HG03342 (cell line): ENCODE results near the gene CEP290.

Source experiments
- ATAC-seq: cut with Tn5 transposase; IDR thresholded peaks from one replicate; pipeline ENCODE4 v1.9.1; 2021; ENCODE audit warnings: mild to moderate bottlenecking, moderate library complexity; ENCODE audit not compliant: unreplicated experiment

Gene CEP290, protein sequence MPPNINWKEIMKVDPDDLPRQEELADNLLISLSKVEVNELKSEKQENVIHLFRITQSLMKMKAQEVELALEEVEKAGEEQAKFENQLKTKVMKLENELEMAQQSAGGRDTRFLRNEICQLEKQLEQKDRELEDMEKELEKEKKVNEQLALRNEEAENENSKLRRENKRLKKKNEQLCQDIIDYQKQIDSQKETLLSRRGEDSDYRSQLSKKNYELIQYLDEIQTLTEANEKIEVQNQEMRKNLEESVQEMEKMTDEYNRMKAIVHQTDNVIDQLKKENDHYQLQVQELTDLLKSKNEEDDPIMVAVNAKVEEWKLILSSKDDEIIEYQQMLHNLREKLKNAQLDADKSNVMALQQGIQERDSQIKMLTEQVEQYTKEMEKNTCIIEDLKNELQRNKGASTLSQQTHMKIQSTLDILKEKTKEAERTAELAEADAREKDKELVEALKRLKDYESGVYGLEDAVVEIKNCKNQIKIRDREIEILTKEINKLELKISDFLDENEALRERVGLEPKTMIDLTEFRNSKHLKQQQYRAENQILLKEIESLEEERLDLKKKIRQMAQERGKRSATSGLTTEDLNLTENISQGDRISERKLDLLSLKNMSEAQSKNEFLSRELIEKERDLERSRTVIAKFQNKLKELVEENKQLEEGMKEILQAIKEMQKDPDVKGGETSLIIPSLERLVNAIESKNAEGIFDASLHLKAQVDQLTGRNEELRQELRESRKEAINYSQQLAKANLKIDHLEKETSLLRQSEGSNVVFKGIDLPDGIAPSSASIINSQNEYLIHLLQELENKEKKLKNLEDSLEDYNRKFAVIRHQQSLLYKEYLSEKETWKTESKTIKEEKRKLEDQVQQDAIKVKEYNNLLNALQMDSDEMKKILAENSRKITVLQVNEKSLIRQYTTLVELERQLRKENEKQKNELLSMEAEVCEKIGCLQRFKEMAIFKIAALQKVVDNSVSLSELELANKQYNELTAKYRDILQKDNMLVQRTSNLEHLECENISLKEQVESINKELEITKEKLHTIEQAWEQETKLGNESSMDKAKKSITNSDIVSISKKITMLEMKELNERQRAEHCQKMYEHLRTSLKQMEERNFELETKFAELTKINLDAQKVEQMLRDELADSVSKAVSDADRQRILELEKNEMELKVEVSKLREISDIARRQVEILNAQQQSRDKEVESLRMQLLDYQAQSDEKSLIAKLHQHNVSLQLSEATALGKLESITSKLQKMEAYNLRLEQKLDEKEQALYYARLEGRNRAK (N-terminal part only)

DNA sequence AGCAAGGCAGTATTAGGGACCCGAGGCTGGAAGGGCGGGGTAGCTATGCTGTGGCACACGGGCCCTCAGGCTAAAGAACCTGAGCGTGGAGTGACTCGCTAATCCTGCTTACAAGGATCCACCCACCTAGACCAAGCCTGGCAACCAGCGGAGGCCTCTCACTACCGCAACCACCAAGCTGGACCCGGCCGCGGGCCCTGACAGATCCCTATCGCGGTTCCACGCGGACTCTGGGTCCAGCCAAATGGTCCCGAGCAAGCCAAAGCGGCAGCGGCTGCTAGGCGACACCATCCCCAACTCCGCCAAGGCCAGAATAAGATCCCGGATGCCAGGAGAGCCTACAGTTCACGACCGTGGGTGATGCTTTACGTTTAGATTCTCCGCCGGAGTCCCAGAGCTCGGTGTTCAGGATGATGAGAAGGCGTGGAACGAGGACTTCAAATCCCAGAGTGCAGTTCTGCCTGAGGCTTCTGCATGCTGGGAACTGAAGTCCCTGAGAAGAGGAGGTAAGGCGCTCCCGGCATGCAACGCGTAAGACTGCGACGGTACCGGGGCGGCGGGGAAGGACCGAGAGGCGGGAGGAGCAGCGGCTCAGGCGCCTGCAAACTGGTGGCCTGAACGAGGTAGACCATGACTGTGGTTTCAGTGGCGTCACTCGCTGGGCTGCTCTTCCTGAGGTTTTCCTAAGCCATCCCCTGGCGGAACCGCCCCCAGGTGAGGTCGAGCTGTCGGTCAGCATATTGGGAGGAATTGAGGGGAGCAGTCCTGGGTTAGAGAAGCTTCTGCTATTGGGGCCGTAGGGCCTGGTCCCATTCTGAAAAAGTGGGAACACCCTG is at the start of gene CEP290, which contains the start of gene TMTC3:
TSS of gene CEP290 (minus strand) at position 315 of the 836 bp plus-strand sequence. CDS start 781 bp downstream, outside the sequence.
TSS of gene TMTC3 (plus strand) at position 534 of the 836 bp plus-strand sequence. CDS start 6,009 bp downstream, outside the sequence.
- ATAC-seq = peak; percentile 94

DNA sequence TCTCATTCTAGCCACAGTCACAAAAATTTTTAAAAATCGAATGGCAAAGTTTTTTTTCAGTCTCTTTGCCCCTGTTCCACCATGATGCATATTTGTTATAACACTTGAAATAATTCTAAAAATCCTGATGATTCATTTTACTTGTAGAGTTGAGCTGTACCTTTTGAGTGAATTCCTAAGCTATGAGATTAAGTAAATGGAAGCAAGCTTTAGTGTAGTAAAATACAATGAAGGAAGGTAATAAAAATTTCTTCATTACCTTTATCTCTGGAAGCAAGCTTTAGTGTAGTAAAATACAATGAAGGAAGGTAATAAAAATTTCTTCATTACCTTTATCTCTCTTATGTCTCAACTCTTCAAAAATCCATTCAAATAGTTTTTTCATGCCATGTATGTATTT is 46.3 kb upstream of the CEP290 start:
- ATAC-seq = no peak

DNA sequence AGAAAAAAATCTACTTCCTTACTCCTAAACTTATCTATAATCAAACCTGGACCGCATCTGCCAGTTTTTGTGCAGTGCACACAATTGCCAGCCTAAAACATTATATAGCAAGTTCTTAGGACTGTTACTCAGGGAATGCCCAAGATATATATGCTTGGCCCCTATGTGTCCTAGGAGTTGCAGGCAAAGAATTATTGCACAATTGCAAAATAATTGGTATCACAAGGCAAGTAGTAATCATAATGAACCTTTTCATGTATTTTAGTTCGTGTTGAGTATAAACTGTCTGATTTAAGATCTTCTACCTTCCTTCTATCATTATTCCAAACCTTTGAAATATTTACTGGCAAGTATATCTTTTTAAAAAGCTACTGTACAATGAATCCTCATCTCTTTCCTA is 45.7 kb upstream of the CEP290 start:
- ATAC-seq = no peak

DNA sequence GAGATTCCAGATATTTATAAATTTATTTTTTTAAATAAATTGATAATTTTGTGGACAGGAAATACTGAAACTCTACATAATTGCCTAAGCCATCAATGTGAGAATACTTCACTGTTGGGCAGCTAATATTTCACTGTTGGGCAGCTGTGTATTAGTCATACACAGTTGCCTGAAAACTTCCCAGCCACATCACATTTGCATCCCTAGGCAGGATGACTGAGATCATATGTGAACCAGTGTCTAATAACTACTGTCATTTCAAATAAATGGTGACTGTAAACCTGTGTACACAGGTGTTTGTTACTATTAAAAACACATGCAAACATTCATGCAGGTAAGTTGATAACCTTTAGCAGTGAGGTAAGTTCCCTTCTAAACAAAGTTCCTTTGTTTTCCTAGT is 44.1 kb upstream of the CEP290 start:
- ATAC-seq = peak; percentile 89

DNA sequence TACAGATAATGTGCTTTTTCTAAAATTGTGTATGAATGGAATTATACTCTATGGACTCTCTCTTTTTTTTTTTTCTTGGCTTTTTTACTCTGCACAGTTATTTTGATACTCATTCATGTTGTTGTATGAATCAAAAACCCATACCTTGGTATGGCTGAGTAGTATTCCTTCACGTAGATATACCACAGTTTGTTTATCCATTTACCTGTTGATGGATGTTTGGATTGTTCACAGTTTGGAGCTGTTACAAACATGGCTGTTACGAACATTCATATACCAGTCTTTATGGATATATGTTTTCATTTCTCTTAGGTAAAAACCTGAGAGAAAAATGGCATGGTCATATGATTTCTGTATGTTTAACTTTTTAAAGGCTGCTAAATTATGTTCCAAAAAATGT is 43.4 kb upstream of the CEP290 start:
- no peak for ATAC-seq

DNA sequence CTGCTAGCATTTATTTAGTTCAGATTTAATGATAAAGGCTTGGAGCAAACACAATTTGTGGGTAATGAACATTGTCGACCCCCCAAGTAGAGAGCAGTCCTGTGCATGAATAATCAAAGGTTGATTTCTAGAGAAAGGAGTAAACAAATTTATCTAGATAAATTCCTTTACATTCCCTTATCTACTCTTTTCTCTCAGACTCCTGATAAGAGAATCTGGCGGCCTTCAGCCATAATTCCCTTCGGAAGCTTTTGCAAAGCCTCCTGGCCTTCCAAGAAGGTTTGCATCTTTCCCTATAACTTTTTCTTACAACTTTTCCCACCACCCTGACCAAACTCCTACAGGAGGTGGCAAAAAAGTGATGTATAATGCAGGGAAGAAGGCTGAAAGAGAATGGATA is 42.3 kb upstream of the CEP290 start:
- ATAC-seq = no peak

DNA sequence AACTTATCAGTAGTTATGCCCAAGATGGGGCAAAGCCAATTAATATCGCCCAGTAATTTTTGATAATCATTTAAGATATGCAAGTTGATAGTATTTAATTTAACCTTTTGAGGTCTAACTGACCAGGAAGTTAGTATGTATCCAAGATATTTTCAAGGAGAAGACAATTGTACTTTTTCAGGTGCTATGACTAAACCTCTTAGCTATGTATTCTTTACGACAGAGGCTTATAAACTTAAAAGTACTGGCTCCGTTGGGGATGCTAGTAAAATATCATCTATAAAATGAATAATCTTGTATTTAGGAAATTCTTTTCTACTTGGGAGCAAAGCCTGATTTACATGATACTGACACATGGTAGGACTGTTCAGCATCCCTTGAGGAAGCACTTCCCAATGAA is 40.5 kb upstream of the CEP290 start:
- no peak for ATAC-seq

DNA sequence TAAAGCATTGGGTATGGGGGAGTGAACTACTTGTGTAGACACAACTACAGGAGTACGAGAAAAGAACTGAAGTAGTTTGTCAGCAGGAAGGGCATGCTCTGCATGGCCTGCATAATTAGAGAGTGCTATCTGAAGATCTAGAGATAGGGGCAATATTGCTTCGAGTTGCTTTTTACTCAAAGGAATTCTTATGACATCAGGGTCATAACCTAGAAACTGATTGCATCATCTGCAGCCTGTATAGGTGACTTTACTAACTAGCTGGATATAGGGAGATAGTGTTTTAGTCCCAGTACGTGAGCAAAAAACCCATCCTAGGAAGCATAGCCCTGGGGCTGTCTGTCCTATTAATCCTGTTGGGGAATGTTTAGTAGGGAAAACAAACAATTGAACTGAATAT is 40.0 kb upstream of the CEP290 start:
- no peak for ATAC-seq

DNA sequence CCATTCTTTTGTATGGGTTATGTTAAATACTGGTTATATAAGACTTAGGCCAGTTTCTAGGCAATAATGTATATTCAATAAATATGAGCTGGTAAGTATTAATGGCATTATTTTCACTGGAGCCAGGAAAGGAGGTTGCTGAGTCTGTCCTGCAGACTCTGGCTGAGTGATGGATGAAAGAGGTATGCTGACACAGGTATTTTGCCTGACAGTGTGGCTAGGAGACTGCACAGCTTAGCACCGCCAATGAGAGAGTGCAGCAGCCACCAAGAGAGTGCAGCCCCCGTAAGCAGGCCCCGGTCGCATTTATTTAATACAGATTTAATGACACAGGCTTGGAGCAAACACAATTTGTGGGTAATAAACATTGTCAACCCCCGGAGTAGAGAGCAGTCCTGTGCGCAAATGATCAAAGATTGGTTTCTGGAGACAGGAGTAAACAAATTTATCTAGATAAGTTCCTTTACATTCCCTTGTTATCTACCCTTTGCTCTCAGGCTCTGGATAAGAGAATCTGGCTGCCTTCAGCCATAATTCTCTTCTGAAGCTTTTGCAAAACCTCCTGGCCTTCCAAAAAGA is 37.6 kb upstream of the CEP290 start:
- no peak for ATAC-seq

DNA sequence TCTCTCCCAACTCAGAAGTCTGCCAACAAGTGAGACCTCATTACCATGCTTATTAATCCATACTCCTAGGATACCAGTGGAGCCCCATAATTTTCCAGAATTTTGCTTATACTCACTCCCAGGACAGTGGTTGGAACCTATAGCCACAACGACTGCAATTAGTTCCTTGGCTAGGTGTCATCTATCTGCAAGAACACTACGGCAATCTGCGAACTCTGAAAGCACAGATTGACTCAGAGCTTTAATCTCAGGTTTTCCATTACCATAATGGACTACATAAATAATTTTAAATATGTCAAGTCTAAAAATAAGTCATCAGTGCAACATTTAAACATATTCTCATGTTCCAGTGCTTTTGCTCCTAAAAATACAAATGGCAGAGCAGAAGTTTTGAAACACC is 33.7 kb upstream of the CEP290 start:
- ATAC-seq = no peak

DNA sequence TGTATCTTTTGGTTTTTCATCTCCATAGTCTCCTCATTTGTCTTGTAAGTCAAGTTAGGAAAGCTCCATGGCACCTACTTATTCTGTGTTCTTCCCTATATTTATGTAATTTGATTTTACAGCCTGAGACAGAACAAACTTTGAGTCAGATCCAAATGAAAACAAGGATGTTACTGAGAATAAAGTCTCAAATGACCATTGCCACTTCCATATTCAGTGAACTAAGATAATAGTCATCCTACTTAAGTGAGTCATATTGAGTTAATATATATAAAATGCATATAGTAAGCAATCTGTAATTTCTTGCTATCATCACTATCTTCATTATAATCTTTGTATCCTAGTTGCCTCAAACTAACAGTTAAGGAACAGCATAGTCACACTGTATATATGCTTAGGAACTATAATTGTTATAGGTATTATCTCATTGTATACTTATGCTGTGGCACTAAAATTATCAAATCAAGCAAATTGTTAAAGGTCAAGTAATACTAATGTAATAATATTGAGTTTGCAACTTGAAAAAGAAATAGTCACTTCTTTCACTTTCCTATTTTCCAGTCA is 31.0 kb upstream of the CEP290 start:
- ATAC-seq = no peak

DNA sequence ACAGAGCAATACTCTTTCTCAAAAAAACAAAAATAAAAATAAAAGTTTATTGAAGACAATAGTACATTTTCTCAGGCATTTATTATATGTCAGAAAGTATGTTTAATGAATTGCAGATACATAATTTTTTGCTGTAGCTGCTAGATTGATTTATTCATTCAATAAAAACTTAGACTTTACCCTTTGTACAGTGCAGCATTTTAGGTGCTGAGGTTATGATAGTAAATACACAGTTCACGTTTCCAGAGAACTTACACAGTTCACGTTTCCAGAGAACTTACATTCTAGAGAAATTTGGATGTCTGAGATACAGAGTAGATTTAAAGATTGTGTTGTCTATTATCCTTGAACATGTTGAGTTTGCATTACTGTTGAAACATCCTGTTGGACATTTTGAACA is 25.5 kb upstream of the CEP290 start:
- ATAC-seq = no peak

DNA sequence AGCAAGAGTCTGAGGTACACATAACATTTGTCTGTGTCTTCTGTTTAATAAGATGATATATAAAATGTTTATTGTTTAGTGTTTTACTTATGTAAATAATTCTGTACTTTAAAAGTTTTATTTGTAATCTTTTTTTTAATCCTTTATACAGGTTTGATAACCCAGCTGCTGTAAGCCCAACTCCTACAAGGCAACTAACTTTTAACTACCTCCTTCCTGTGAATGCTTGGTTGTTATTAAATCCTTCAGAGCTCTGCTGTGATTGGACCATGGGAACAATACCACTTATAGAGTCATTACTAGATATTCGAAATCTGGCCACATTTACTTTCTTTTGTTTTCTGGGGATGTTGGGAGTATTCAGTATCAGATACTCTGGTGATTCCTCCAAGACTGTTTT is 24.3 kb upstream of the CEP290 start:
- no peak for ATAC-seq

DNA sequence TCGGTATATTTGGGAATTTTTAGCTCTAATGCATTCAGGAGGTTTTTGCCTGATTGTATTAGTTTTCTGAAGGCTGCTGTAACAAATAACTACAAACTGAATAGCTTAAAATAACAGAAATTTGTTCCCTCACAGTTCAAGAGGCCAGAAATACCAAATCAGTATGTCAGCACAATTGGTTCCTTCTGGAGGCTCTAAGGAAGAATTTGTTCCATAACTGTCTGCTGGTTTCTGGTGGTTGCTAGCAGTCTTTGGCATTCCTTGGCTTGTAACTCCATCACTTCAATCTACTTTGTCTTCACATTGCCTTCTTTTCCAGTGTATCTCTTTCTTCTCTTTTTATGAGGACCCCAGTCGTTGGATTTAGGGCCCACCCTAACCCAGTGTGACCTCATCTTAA is 21.5 kb upstream of the CEP290 start:
- ATAC-seq = no peak

DNA sequence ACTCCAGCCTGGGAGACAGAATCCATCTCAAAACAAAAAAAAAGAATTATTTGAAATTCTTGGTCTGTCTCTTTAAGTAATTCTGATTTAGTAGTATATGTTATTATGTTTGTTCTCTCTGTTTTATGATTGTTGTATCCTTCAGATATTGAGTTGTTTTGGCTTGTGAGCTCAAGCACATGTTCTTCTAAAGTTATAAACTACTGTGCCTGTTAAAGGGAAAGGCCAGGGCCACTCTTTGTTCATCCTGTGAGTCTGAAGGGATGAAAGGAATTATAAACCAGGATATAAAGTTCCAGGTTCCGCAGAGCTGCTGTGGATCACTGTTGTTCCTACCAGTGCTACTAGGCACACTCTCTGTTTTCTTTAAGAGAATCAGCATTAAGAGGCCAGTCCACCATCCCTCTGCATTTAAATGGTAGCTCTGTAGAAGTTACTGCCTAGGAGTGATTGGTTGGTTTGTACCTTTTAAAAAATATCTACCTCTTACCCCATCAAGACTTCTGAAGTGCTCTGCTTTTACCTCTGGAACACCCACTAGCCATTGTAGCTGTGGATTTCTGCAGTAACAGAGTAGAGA is 14.3 kb upstream of the CEP290 start:
- ATAC-seq = no peak

DNA sequence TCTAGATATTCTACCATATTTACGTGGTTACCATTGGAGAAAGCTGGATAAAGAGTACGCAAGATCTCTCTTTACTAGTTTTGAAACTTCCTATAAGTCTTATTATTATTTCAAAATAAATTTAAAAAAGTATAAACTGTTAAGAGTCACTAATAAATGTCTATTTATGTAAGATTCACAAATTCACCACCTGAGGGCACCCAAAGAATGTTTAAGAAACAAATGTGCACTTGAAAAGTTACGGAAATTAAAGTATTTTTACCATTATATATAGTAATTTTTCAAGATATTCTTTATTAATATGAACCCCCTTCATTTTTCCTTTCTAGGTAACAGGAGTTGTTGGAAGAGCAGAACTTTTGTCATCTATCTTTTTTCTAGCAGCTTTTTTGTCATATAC is 12.1 kb upstream of the CEP290 start:
- ATAC-seq = no peak

DNA sequence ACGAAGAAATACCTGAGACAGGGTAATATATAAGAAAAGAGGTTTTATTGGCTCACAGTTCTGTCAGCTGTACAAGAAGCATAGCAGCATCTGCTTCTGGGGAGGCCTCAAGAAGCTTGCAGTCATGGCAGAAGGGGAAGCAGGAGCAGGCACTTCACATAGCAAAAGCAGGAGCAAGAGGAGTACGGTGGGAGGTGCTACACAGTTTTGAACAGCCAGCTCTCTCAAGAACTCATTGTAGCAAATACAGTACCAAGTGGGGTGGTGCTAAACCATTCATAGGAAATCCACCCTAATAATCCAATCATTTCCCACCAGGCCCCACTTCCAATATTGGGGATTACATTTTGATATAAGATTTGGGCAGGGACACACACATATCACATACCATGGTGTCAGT is 8.2 kb upstream of the CEP290 start:
- no peak for ATAC-seq

DNA sequence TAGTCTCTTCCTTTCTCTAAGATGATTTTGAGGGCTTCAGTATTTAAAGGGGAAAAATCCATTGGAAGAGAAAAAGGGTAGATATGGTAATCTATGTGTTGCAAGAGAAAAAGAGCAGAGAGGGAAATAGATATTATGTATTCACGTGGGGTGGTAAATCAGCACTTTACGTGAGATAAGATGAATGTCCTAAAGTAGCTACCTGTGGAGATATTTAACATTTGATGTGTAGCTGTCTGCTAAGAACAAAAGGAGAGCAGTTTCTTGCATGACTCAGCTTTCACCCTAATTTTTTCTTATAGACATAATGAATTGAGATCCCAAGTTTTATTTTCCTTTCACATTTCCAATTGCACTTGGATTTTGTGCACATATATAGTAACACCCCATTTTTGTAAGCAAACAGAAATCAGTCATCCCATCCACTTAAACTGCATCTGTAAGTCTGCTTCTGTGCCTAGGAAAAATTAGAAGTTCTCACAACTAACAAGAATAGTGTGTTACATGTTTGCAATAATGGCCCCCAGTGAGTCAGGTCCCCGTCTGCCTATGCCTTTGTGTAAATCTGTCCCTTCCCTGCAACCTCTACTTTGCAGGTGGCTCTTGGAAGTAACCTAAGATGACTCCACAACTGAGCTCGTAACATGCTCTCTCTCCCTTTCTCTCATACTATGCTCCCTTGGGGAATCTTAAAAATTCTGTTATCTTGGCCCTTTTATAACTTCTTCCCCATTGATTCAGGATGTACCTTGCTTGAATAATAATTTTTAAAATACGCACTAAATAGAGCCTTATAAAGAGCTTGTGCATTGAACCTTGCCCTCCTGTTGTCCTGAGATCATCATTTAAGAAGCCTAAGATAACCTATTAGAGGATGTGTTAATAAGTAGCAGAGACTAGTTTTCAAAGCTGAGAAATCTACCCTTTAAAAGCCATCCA is 3.9 kb upstream of the CEP290 start:
- no peak for ATAC-seq
